GM12801 (cell line): ENCODE data around the gene PDHA1.

Source experiments
- TF ChIP-seq, protein P1 (sequence below): IDR thresholded peaks from one replicate; pipeline ENCODE4 v1.5.1; 2011; ENCODE audit warnings: control low read depth; ENCODE audit not compliant: insufficient read length; ENCODE audit errors: extremely low read depth

Gene PDHA1

GRCh38 chrX:19392078-19392477, 48.4 kb downstream of the PDHA1 start:
- TF ChIP-seq, protein P1, sequence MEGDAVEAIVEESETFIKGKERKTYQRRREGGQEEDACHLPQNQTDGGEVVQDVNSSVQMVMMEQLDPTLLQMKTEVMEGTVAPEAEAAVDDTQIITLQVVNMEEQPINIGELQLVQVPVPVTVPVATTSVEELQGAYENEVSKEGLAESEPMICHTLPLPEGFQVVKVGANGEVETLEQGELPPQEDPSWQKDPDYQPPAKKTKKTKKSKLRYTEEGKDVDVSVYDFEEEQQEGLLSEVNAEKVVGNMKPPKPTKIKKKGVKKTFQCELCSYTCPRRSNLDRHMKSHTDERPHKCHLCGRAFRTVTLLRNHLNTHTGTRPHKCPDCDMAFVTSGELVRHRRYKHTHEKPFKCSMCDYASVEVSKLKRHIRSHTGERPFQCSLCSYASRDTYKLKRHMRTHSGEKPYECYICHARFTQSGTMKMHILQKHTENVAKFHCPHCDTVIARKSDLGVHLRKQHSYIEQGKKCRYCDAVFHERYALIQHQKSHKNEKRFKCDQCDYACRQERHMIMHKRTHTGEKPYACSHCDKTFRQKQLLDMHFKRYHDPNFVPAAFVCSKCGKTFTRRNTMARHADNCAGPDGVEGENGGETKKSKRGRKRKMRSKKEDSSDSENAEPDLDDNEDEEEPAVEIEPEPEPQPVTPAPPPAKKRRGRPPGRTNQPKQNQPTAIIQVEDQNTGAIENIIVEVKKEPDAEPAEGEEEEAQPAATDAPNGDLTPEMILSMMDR: no peak

GRCh38 chrX:19392703-19393102, 49.0 kb downstream of the PDHA1 start:
- TF ChIP-seq, protein P1: no peak

- TF ChIP-seq, protein P1: no peak
Measured at GRCh38 chrX:19403696-19404095, 60.0 kb downstream of the PDHA1 start.

DNA sequence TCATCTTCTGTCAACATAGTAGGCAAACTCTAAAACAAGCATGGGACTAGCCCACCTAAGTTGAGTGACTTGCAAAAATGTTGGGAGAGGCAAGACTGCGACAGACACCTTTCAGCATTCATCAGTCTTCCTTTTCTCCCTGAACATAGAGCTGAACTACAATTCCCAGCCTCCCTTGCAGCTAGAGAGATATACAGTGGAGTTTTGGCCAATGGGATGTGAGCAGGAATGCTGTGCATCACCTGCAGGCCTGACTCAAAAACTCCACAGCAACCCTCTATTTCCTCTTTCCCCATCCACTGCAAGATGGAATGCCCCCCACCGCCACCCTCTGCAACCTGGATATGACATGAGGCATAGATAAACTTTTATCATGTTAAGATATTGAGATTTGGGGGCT, 66.5 kb downstream of the PDHA1 start:
- TF ChIP-seq, protein P1: no peak
